ENCODE data around the gene ADA. TPM values are rescaled to one million over a fixed set of nuclear protein-coding genes. Genes with fewer than 3 reads are reported as not detected.

The ADA gene
- total RNA-seq, 4 donors from 2014 or later = 1.6 to 25.6 (median 5.0) TPM

DNA sequence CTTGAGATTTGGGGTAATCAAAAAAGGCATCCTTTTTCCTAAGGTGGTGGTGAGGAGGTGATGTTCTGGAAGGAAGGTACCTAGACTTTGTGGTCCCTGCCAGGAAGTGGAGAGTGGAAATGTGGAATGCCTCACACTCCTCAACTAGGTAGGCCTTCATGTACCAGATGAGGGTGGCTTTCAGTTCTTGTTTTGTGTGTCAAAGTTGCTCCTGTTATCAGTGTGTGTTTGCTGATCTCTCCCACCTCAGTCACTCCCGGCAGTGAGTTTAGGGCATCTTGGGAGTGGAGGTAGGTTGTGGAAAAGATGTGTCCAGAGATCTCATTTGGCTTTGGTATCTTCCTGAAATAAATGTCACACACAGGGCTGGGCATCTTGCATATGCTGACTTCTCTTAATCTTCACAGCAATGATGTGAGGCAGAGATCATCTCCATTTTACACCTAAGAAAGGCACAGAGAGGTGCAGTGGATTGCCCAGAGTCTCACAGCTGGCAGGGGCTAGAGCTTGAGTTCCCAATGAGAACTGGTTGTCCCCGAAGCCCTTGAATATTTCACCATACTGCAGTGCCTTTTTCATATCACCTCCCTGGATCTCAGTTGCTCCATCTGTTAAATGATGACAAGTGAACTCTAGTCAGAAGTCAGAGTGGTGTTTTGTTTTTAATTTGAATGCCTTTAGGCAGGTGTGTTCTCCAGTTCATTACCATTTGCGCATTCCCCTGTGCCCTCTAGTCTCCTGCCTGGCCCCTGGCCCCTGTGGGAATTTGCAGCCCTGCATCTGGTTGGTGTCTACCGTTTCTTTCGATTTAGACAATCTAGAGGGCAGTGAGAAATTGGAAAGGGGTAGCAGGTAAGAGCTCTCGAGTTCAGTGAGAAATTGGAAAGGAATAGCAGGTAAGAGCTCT lies 66.2 kb downstream of the ADA start:
- peak overlapping the region in 1 of 4 donors; percentile 41 for H3K4me3 ChIP-seq
- TF ChIP-seq, protein P1, sequence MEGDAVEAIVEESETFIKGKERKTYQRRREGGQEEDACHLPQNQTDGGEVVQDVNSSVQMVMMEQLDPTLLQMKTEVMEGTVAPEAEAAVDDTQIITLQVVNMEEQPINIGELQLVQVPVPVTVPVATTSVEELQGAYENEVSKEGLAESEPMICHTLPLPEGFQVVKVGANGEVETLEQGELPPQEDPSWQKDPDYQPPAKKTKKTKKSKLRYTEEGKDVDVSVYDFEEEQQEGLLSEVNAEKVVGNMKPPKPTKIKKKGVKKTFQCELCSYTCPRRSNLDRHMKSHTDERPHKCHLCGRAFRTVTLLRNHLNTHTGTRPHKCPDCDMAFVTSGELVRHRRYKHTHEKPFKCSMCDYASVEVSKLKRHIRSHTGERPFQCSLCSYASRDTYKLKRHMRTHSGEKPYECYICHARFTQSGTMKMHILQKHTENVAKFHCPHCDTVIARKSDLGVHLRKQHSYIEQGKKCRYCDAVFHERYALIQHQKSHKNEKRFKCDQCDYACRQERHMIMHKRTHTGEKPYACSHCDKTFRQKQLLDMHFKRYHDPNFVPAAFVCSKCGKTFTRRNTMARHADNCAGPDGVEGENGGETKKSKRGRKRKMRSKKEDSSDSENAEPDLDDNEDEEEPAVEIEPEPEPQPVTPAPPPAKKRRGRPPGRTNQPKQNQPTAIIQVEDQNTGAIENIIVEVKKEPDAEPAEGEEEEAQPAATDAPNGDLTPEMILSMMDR (IDR thresholded peaks at IDR 0.05) = no peak
- no peak for TF ChIP-seq POLR2A (IDR thresholded peaks at IDR 0.05)
- DNase-seq = no peak
- no peaks in the 10 kb centered on the region for H3K27me3 ChIP-seq
- no peaks in the 10 kb centered on the region for H3K9me3 ChIP-seq
- H3K27ac ChIP-seq = peak overlapping the region; percentile 25 to 88 (median 69)
- peaks cover 0 to 5% (median 0%) of the 10 kb centered on the region in 3 donors for H3K36me3 ChIP-seq
- H3K4me1 ChIP-seq = peaks cover 0 to 11% (median 7%) of the 10 kb centered on the region in 4 donors

GRCh38 chr20:44584162-44584561 lies 67.3 kb downstream of the ADA start:
- no peak for DNase-seq
- Histone ChIP-seq H3K27ac (peak overlapping the region; percentile 56 to 88 (median 74)), H3K27me3 (no peaks in the 10 kb centered on the region), H3K4me3 (peak overlapping the region in 3 of 4 donors; percentile 41 to 43 (median 42)), H3K9me3 (no peaks in the 10 kb centered on the region), H3K4me1 (peaks cover 0 to 16% (median 11%) of the 10 kb centered on the region in 4 donors), H3K36me3 (no peaks in the 10 kb centered on the region)
- TF ChIP-seq, protein P1 (IDR thresholded peaks at IDR 0.05) = peak in 2 of 6 experiments; percentile 13 to 15
- no peak for TF ChIP-seq POLR2A (IDR thresholded peaks at IDR 0.05)

GRCh38 chr20:44583157-44583556 lies 68.3 kb downstream of the ADA start:
- H3K36me3 ChIP-seq = no peaks in the 10 kb centered on the region
- H3K4me1 ChIP-seq = peaks cover 0 to 16% (median 11%) of the 10 kb centered on the region in 4 donors
- DNase-seq = no peak
- TF ChIP-seq, protein P1 (IDR thresholded peaks at IDR 0.05) = no peak
- TF ChIP-seq POLR2A (IDR thresholded peaks at IDR 0.05) = no peak
- H3K9me3 ChIP-seq = no peaks in the 10 kb centered on the region
- H3K27me3 ChIP-seq = no peaks in the 10 kb centered on the region
- peak overlapping the region; percentile 56 to 88 (median 74) for H3K27ac ChIP-seq
- H3K4me3 ChIP-seq = peak overlapping the region; percentile 19 to 43 (median 42)

GRCh38 chr20:44582311-44583025 lies 69.0 kb downstream of the ADA start, which contains the start of gene PKIG:
PKIG (plus strand) TSS chr20:44582579; CDS start chr20:44614557, 31,978 bp downstream.
- Histone ChIP-seq H3K4me1 (peaks cover 0 to 16% (median 11%) of the 10 kb centered on the region in 4 donors), H3K9me3 (no peaks in the 10 kb centered on the region), H3K36me3 (no peaks in the 10 kb centered on the region), H3K27me3 (no peaks in the 10 kb centered on the region), H3K4me3 (peak within 1 kb of the TSS; percentile 19 to 43 (median 42)), H3K27ac (peak within 1 kb of the TSS; percentile 56 to 88 (median 74))
- DNase-seq = no peak
- no peak for TF ChIP-seq POLR2A (IDR thresholded peaks at IDR 0.05)
- TF ChIP-seq, protein P1 (IDR thresholded peaks at IDR 0.05) = no peak

GRCh38 chr20:44581515-44581914 lies 70.0 kb downstream of the ADA start:
- H3K4me1 ChIP-seq = peaks cover 0 to 17% (median 11%) of the 10 kb centered on the region in 4 donors
- TF ChIP-seq, protein P1 (IDR thresholded peaks at IDR 0.05) = no peak
- no peak for TF ChIP-seq POLR2A (IDR thresholded peaks at IDR 0.05)

More at GRCh38 chr20:44581515-44581914, 70.0 kb downstream of the ADA start:
- peak overlapping the region; percentile 56 to 88 (median 74) for H3K27ac ChIP-seq
- no peak for DNase-seq
- H3K27me3 ChIP-seq = no peaks in the 10 kb centered on the region
- no peaks in the 10 kb centered on the region for H3K36me3 ChIP-seq
- H3K9me3 ChIP-seq = no peaks in the 10 kb centered on the region
- H3K4me3 ChIP-seq = no peak overlapping the region

Data from Peyer's patch (tissue), 4 donors.